ENCODE data around the gene SLC25A13.

SLC25A13 gene

DNA sequence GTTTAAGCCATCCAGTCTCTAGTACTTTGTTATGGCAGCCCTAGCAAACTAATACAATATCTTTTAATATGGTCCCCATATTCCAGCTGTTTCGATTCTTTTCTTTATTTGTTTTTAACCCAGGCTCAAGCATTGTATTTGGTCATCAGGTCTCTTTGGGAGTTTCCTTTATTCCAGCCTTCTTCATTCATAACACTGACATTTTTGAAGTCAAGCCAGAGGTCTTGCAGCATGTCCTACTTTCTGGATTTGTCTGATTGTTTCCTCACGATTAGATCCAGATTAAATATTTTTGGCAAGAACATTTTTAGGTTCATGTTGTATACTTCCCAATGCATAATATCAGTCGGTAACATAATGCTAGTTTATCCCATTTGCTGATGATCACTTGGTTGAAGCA is 11.8 kb downstream of the SLC25A13 start:
- TF ChIP-seq POLR2AphosphoS5 (IDR thresholded peaks at IDR 0.05; ENCODE audit: low read depth, low read length) (no peak), TAF1 (IDR thresholded peaks at IDR 0.05; ENCODE audit: borderline replicate concordance, insufficient read depth, low read length) (no peak), SIN3A (IDR thresholded peaks at IDR 0.05; ENCODE audit: borderline replicate concordance, insufficient read depth, low read length) (no peak), FOXP2 (optimal IDR thresholded peaks at IDR 0.05; ENCODE audit: borderline replicate concordance, extremely low read depth, extremely low read length, insufficient read depth) (no peak)
- TF ChIP-seq, protein P1, sequence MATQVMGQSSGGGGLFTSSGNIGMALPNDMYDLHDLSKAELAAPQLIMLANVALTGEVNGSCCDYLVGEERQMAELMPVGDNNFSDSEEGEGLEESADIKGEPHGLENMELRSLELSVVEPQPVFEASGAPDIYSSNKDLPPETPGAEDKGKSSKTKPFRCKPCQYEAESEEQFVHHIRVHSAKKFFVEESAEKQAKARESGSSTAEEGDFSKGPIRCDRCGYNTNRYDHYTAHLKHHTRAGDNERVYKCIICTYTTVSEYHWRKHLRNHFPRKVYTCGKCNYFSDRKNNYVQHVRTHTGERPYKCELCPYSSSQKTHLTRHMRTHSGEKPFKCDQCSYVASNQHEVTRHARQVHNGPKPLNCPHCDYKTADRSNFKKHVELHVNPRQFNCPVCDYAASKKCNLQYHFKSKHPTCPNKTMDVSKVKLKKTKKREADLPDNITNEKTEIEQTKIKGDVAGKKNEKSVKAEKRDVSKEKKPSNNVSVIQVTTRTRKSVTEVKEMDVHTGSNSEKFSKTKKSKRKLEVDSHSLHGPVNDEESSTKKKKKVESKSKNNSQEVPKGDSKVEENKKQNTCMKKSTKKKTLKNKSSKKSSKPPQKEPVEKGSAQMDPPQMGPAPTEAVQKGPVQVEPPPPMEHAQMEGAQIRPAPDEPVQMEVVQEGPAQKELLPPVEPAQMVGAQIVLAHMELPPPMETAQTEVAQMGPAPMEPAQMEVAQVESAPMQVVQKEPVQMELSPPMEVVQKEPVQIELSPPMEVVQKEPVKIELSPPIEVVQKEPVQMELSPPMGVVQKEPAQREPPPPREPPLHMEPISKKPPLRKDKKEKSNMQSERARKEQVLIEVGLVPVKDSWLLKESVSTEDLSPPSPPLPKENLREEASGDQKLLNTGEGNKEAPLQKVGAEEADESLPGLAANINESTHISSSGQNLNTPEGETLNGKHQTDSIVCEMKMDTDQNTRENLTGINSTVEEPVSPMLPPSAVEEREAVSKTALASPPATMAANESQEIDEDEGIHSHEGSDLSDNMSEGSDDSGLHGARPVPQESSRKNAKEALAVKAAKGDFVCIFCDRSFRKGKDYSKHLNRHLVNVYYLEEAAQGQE (IDR thresholded peaks at IDR 0.05; ENCODE audit: insufficient read depth in 1 of 2, low read depth in 2 of 2, low read length in 2 of 2): no peak

DNA sequence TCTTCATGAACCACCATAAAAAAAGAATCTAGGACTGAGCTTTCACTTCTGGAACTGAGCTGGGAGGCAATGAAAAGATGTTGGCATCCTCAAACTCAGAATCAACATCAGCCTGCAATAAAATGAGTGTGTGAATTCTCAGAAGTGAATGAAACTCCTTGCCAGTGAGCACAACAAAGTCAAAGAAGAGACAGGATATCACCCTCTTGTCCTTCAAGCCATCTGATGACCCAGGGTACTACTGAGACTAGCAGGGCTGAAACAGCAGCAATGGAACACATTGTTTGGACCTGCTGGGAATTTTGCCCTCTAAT is 13.0 kb downstream of the SLC25A13 start:
- TF ChIP-seq POLR2AphosphoS5 (IDR thresholded peaks at IDR 0.05; ENCODE audit: low read depth, low read length) (no peak), SIN3A (IDR thresholded peaks at IDR 0.05; ENCODE audit: borderline replicate concordance, insufficient read depth, low read length) (no peak), TAF1 (IDR thresholded peaks at IDR 0.05; ENCODE audit: borderline replicate concordance, insufficient read depth, low read length) (no peak), FOXP2 (optimal IDR thresholded peaks at IDR 0.05; ENCODE audit: borderline replicate concordance, extremely low read depth, extremely low read length, insufficient read depth) (no peak)
- TF ChIP-seq, protein P1 (IDR thresholded peaks at IDR 0.05; ENCODE audit: insufficient read depth in 1 of 2, low read depth in 2 of 2, low read length in 2 of 2): no peak

DNA sequence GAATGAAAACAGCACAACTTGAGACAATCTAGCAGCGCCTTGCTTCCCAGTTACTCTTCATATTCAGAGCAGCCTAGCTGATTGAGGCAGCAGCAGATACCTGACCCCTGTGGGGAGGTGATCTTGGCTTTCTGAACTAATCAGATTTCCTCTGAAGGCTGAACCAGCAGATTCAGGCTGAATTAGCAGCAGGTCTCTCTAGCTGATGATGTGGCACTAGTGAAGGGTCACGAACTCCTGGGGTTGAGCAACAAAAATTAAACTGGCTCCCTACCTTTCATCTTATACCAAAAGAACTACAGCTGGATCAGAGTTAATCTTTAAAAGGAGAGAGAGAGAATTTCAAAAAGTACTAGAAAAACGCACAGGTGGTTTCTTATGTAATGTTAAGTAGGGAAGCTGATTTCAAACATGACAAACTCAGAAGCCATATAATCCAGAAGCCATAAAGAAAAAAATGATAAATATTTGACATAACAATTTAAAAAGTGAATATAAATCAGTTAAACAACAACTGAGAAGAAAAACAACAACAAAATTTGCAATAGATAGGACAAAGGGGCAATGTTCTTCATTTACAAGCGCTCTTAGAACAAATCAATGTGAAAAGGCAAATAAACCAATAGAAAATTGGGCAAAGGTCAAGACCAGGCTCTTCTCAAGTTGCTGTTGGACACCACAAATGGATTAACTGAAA is 13.5 kb downstream of the SLC25A13 start:
- TF ChIP-seq SIN3A (IDR thresholded peaks at IDR 0.05; ENCODE audit: borderline replicate concordance, insufficient read depth, low read length) (no peak), FOXP2 (optimal IDR thresholded peaks at IDR 0.05; ENCODE audit: borderline replicate concordance, extremely low read depth, extremely low read length, insufficient read depth) (no peak), POLR2AphosphoS5 (IDR thresholded peaks at IDR 0.05; ENCODE audit: low read depth, low read length) (no peak), TAF1 (IDR thresholded peaks at IDR 0.05; ENCODE audit: borderline replicate concordance, insufficient read depth, low read length) (no peak)
- TF ChIP-seq, protein P1 (IDR thresholded peaks at IDR 0.05; ENCODE audit: insufficient read depth in 1 of 2, low read depth in 2 of 2, low read length in 2 of 2): no peak

DNA sequence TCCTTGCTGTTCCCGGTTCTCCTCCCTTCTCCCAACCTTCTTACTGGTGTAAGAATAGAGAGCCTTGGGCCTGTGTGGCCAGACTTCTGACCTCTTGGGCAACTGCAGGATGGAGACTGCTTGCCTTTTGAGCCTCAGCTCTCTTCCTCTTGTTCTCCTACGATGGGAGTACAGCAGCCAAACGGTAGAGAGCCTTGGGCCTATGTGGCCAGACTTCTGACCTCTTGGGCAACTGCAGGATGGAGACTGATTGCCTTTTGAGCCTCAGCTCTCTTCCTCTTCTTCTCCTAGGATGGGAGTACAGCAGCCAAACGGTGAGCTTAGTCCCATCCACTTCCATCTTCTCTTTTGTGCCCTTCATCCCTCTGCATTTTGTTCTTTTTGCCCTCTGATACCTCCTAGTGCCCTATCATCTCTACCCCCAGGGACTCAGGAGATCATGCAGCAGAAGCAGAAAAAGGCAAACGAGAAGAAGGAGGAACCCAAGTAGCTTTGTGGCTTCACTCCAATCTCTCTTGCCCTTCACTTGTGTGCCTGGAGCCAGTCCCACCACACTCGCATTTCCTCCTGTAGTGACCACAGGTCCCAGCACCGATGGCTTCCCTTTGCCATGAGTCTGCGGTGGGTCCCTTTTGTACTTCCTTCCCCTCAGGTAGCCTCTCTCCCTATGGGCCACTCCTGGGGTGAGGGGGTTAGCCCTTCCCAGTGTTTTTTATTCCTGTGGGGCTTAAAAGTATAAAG is 15.3 kb downstream of the SLC25A13 start:
- TF ChIP-seq FOXP2 (optimal IDR thresholded peaks at IDR 0.05; ENCODE audit: borderline replicate concordance, extremely low read depth, extremely low read length, insufficient read depth): no peak
- no peak for TF ChIP-seq POLR2AphosphoS5 (IDR thresholded peaks at IDR 0.05; ENCODE audit: low read depth, low read length)
- TF ChIP-seq, protein P1 (IDR thresholded peaks at IDR 0.05; ENCODE audit: insufficient read depth in 1 of 2, low read depth in 2 of 2, low read length in 2 of 2): no peak
- no peak for TF ChIP-seq SIN3A (IDR thresholded peaks at IDR 0.05; ENCODE audit: borderline replicate concordance, insufficient read depth, low read length)
- TF ChIP-seq TAF1 (IDR thresholded peaks at IDR 0.05; ENCODE audit: borderline replicate concordance, insufficient read depth, low read length): no peak

All from PFSK-1 (cell line).